Mesodermal cell (in vitro differentiated cells): ENCODE measurements around the gene FANK1. TPM values are rescaled to one million over a fixed set of nuclear protein-coding genes. Genes with fewer than 3 reads are reported as not detected.
"Not testable (repeated sequence)": the region's sequence is repeated elsewhere in the genome, so short reads cannot be mapped to it uniquely, and the experiment has no call there.

Experiments used
- H3K27ac ChIP-seq: 2 replicates; pipeline ENCODE4 v1.7.0; 2013; ENCODE audit warnings: mild to moderate bottlenecking, low read depth, low read length, moderate library complexity; ENCODE audit not compliant: severe bottlenecking
- H3K36me3 ChIP-seq: 2 replicates; pipeline ENCODE4 v1.7.1; 2013; ENCODE audit warnings: mild to moderate bottlenecking, low read length, moderate library complexity; ENCODE audit not compliant: control insufficient read depth, insufficient read depth
- H3K4me1 ChIP-seq: one replicate; pipeline ENCODE4 v1.7.1; 2013; ENCODE audit warnings: mild to moderate bottlenecking, low read length; ENCODE audit not compliant: insufficient read depth, control insufficient read depth, poor library complexity, severe bottlenecking
- H3K4me3 ChIP-seq: 2 replicates; pipeline ENCODE4 v1.7.0; 2013; ENCODE audit warnings: low read length, control low read depth, mild to moderate bottlenecking; ENCODE audit not compliant: insufficient read depth, poor library complexity, severe bottlenecking; ENCODE audit errors: extremely low read depth
- H3K9me3 ChIP-seq: 2 replicates; pipeline ENCODE4 v1.7.1; 2013; ENCODE audit warnings: mild to moderate bottlenecking, low read length, moderate library complexity; ENCODE audit not compliant: control insufficient read depth
- WGBS, 2 experiments: methylation state at CpG; one replicate each; pipeline ENCODE4 v1.1.5; 2013; ENCODE audit warnings: missing lambda C conversion rate in 2 of 2; ENCODE audit not compliant: insufficient coverage in 2 of 2; 5-methylcytosine and 5-hydroxymethylcytosine counted together
- polyA plus RNA-seq, 2 experiments: library from polyadenylated mRNA; stranded (reverse); fragments of 50-300 nt; gene quantifications; one replicate each; pipeline ENCODE4 v1.2.3, GENCODE V29; 2013

The FANK1 gene
- polyA plus RNA-seq (2013, experiment 1 of 2), result 7.2 TPM
- polyA plus RNA-seq (2013, experiment 2 of 2), result 6.0 TPM

GRCh38 chr10:125896088-125896934 lies at the start of gene FANK1:
TSS of gene FANK1 (plus strand) at chr10:125896564. CDS start at chr10:125896643, 79 bp downstream.
- H3K4me1 ChIP-seq, H3K9me3 ChIP-seq, H3K36me3 ChIP-seq: not testable (repeated sequence)
- 24 to 25% methylated on average over 84 to 94 of the region's 106 CpGs for WGBS, 2 experiments
- Histone ChIP-seq H3K4me3 (peak within 1 kb of the TSS; percentile 74), H3K27ac (peak within 1 kb of the TSS; percentile 77)

GRCh38 chr10:125846894-125847293 lies 49.5 kb upstream of the FANK1 start:
- H3K4me3 ChIP-seq, result no peak overlapping the region
- H3K4me1 ChIP-seq, result no peaks in the 10 kb centered on the region
- peaks cover 47% of the 10 kb centered on the region for H3K36me3 ChIP-seq
- no peak overlapping the region for H3K27ac ChIP-seq
- WGBS, 2 experiments, result no CpG with 5 or more reads among the region's 3 CpGs
- H3K9me3 ChIP-seq, result no peaks in the 10 kb centered on the region

GRCh38 chr10:125848371-125848770 lies 48.0 kb upstream of the FANK1 start:
- Histone ChIP-seq H3K4me1 (no peaks in the 10 kb centered on the region), H3K9me3 (no peaks in the 10 kb centered on the region), H3K27ac (no peak overlapping the region), H3K36me3 (peaks cover 54% of the 10 kb centered on the region), H3K4me3 (no peak overlapping the region)
- WGBS, 2 experiments, result 94 to 96% methylated on average over 2 of the region's 2 CpGs

GRCh38 chr10:125848857-125849256 lies 47.5 kb upstream of the FANK1 start:
- Histone ChIP-seq H3K27ac (no peak overlapping the region), H3K4me1 (no peaks in the 10 kb centered on the region), H3K36me3 (peaks cover 59% of the 10 kb centered on the region), H3K9me3 (no peaks in the 10 kb centered on the region), H3K4me3 (no peak overlapping the region)
- 100% methylated on average over 2 of the region's 2 CpGs for WGBS, 2 experiments

- no peak overlapping the region for H3K4me3 ChIP-seq
- 83% methylated on average over 1 of the region's 7 CpGs; no CpG with 5 or more reads in 1 of the 2 experiments for WGBS, 2 experiments
- no peaks in the 10 kb centered on the region for H3K9me3 ChIP-seq
- no peak overlapping the region for H3K27ac ChIP-seq
- H3K4me1 ChIP-seq, result no peaks in the 10 kb centered on the region
- peaks cover 62% of the 10 kb centered on the region for H3K36me3 ChIP-seq
Observed at GRCh38 chr10:125849448-125849847, 46.9 kb upstream of the FANK1 start.

GRCh38 chr10:125850766-125851731 lies 45.3 kb upstream of the FANK1 start:
- no peaks in the 10 kb centered on the region for H3K4me1 ChIP-seq
- WGBS, 2 experiments, result 100% methylated on average over 1 of the region's 2 CpGs; no CpG with 5 or more reads in 1 of the 2 experiments
- H3K27ac ChIP-seq, result no peak overlapping the region
- H3K4me3 ChIP-seq, result no peak overlapping the region
- H3K9me3 ChIP-seq, result no peaks in the 10 kb centered on the region
- peaks cover 65% of the 10 kb centered on the region for H3K36me3 ChIP-seq

- H3K4me3 ChIP-seq, result no peak overlapping the region
- H3K9me3 ChIP-seq, result no peaks in the 10 kb centered on the region
- WGBS, 2 experiments, result 98% methylated on average over 5 to 6 of the region's 7 CpGs
- H3K4me1 ChIP-seq, result no peaks in the 10 kb centered on the region
- H3K27ac ChIP-seq, result no peak overlapping the region
- H3K36me3 ChIP-seq, result peaks cover 68% of the 10 kb centered on the region
Observed at GRCh38 chr10:125852487-125852886, 43.9 kb upstream of the FANK1 start.

- Histone ChIP-seq H3K4me3 (no peak overlapping the region), H3K9me3 (no peaks in the 10 kb centered on the region), H3K27ac (no peak overlapping the region), H3K36me3 (peaks cover 42% of the 10 kb centered on the region), H3K4me1 (no peaks in the 10 kb centered on the region)
- WGBS, 2 experiments, result 90 to 91% methylated on average over 1 to 2 of the region's 2 CpGs
Observed at GRCh38 chr10:125857185-125857760, 39.1 kb upstream of the FANK1 start.

- no CpG with 5 or more reads among the region's 4 CpGs for WGBS, 2 experiments
- no peaks in the 10 kb centered on the region for H3K9me3 ChIP-seq
- H3K36me3 ChIP-seq, result peaks cover 31% of the 10 kb centered on the region
- H3K4me1 ChIP-seq, result no peaks in the 10 kb centered on the region
- no peak overlapping the region for H3K27ac ChIP-seq
- H3K4me3 ChIP-seq, result no peak overlapping the region
Observed at GRCh38 chr10:125859128-125859817, 37.1 kb upstream of the FANK1 start.

GRCh38 chr10:125865120-125865519 lies 31.2 kb upstream of the FANK1 start:
- peaks cover 23% of the 10 kb centered on the region for H3K36me3 ChIP-seq
- H3K27ac ChIP-seq, result no peak overlapping the region
- WGBS, 2 experiments, result 86 to 96% methylated on average over 2 of the region's 3 CpGs
- H3K9me3 ChIP-seq, result no peaks in the 10 kb centered on the region
- no peak overlapping the region for H3K4me3 ChIP-seq
- no peaks in the 10 kb centered on the region for H3K4me1 ChIP-seq
